Mesenchymal stem cell (in vitro differentiated cells and primary cell): Measurements from ENCODE around the gene EXOC6B.

Source experiments
- DNase-seq: peaks from one replicate; pipeline ENCODE4 v3.0.0-alpha.2; 2013
- H2AFZ ChIP-seq: one replicate; pipeline ENCODE4 v1.6.1; 2013; ENCODE audit warnings: low read depth, mild to moderate bottlenecking, control low read depth, inconsistent platforms, low read length, moderate library complexity
- H2AK5ac ChIP-seq: 2 replicates; pipeline ENCODE4 v1.6.1; 2013; ENCODE audit warnings: low read length, moderate library complexity, mild to moderate bottlenecking, inconsistent platforms; ENCODE audit not compliant: severe bottlenecking
- H2BK120ac ChIP-seq: one replicate; pipeline ENCODE4 v1.6.1; 2013; ENCODE audit warnings: low read depth, mild to moderate bottlenecking, inconsistent platforms, low read length, moderate library complexity
- H2BK12ac ChIP-seq, 2 experiments: one replicate each; pipeline ENCODE4 v1.6.1; 2013; ENCODE audit warnings: inconsistent platforms in 2 of 2, low read length in 2 of 2, mild to moderate bottlenecking in 2 of 2, moderate library complexity in 2 of 2, control low read depth in 1 of 2
- H2BK15ac ChIP-seq: one replicate; pipeline ENCODE4 v1.6.1; 2013; ENCODE audit warnings: mild to moderate bottlenecking, low read depth, inconsistent platforms; ENCODE audit not compliant: poor library complexity, severe bottlenecking
- H2BK5ac ChIP-seq: 2 replicates; pipeline ENCODE4 v1.6.1; 2013; ENCODE audit warnings: low read depth, mild to moderate bottlenecking, low read length, control low read depth, inconsistent platforms; ENCODE audit not compliant: poor library complexity, severe bottlenecking
- H3K14ac ChIP-seq, 2 experiments: one replicate each; pipeline ENCODE4 v1.6.1; 2013; ENCODE audit warnings: inconsistent platforms in 2 of 2, low read length in 2 of 2, control low read depth in 1 of 2, mild to moderate bottlenecking in 1 of 2, moderate library complexity in 1 of 2
- H3K18ac ChIP-seq, 2 experiments: one replicate each; pipeline ENCODE4 v1.6.1; 2013; ENCODE audit warnings: inconsistent platforms in 2 of 2, low read length in 2 of 2, control low read depth in 1 of 2, low read depth in 1 of 2, mild to moderate bottlenecking in 1 of 2
- H3K23ac ChIP-seq, 2 experiments: one replicate each; pipeline ENCODE4 v1.6.1; 2013; ENCODE audit warnings: inconsistent platforms in 2 of 2, low read length in 2 of 2, mild to moderate bottlenecking in 2 of 2, moderate library complexity in 2 of 2, control low read depth in 1 of 2
- H3K27ac ChIP-seq: 2 replicates; pipeline ENCODE4 v1.5.1; 2013; ENCODE audit warnings: mild to moderate bottlenecking, moderate library complexity, low read length, control low read depth, inconsistent platforms; ENCODE audit not compliant: poor library complexity, severe bottlenecking
- H3K27me3 ChIP-seq, 2 experiments: 2 replicates each; pipeline versions ENCODE4 v1.6.1 to v1.7.0; 2013; ENCODE audit warnings: low read length in 2 of 2, mild to moderate bottlenecking in 2 of 2, moderate library complexity in 2 of 2, control low read depth in 1 of 2, inconsistent platforms in 1 of 2; ENCODE audit not compliant: control insufficient read depth in 1 of 2, insufficient read depth in 1 of 2
- H3K36me3 ChIP-seq, 2 experiments: 2 replicates each; pipeline versions ENCODE4 v1.6.1 to v1.7.0; 2013; ENCODE audit warnings: low read length in 2 of 2, control low read depth in 1 of 2, inconsistent platforms in 1 of 2, low read depth in 1 of 2, mild to moderate bottlenecking in 1 of 2; ENCODE audit not compliant: insufficient read depth in 2 of 2, control insufficient read depth in 1 of 2
- H3K4ac ChIP-seq, 2 experiments: one replicate each; pipeline ENCODE4 v1.6.1; 2013; ENCODE audit warnings: inconsistent platforms in 2 of 2, low read length in 2 of 2, mild to moderate bottlenecking in 2 of 2, moderate library complexity in 2 of 2, control low read depth in 1 of 2, low read depth in 1 of 2
- H3K4me1 ChIP-seq: 2 replicates; pipeline ENCODE4 v1.6.1; 2013; ENCODE audit warnings: low read depth, low read length, control low read depth; ENCODE audit not compliant: control insufficient read depth, insufficient read depth
- H3K4me2 ChIP-seq: 2 replicates; pipeline ENCODE4 v1.6.1; 2013; ENCODE audit warnings: low read length, mild to moderate bottlenecking, inconsistent platforms; ENCODE audit not compliant: poor library complexity, severe bottlenecking
- H3K4me3 ChIP-seq, 2 experiments: 2 replicates each; pipeline versions ENCODE4 v1.5.1 to v1.7.0; 2013; ENCODE audit warnings: low read length in 2 of 2, mild to moderate bottlenecking in 2 of 2, control low read depth in 1 of 2, low read depth in 1 of 2; ENCODE audit not compliant: insufficient read depth in 1 of 2
- H3K79me1 ChIP-seq: replicated peaks from 2 replicates; pipeline ENCODE4 v1.6.1; 2013; ENCODE audit warnings: mild to moderate bottlenecking, control low read depth, low read length, inconsistent platforms; ENCODE audit not compliant: poor library complexity, severe bottlenecking
- H3K9ac ChIP-seq: 2 replicates; pipeline ENCODE4 v1.7.0; 2013; ENCODE audit warnings: mild to moderate bottlenecking, low read length, moderate library complexity
- H3K9me3 ChIP-seq: 2 replicates; pipeline ENCODE4 v1.7.0; 2013; ENCODE audit warnings: mild to moderate bottlenecking, low read length; ENCODE audit not compliant: control insufficient read depth
- H4K8ac ChIP-seq: one replicate; pipeline ENCODE4 v1.6.1; 2013; ENCODE audit warnings: inconsistent platforms, mild to moderate bottlenecking, low read length, moderate library complexity
- H4K91ac ChIP-seq: one replicate; pipeline ENCODE4 v1.6.1; 2013; ENCODE audit warnings: mild to moderate bottlenecking, low read length, inconsistent platforms
- WGBS: methylation state at CpG from one replicate; pipeline ENCODE4 v1.1.7; 2013; ENCODE audit warnings: mixed read lengths; 5-methylcytosine and 5-hydroxymethylcytosine counted together

The EXOC6B gene

DNA sequence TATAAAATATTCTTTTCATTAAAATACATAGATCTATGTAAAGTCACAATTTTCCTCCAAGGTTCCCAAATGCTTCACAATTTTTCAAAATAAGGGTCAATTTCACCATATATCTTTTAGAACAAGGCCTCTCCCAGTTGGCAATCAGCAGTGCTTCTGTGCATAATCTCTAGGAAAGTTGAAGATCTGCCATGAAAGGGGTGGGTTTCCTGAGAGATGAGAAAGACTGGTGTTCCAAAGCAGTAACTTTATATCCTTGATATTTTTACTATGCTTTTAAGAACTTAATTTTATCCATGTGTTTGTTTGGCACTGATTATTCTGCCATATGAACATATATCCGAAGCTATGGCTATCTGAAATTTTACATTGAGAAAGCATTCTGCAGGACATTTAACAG, 478.8 kb downstream of the EXOC6B start:
- Histone ChIP-seq H2AK5ac (no peak overlapping the region), H2BK120ac (no peak overlapping the region), H3K4me2 (no peak overlapping the region), H2BK12ac (no peak overlapping the region), H3K27ac (no peak overlapping the region), H4K91ac (no peak overlapping the region), H3K18ac (no peak overlapping the region), H2BK5ac (no peak overlapping the region), H2BK15ac (no peak overlapping the region), H3K23ac (no peak overlapping the region), H3K4ac (no peak overlapping the region), H2AFZ (no peak overlapping the region), H3K79me1 (no peaks in the 10 kb centered on the region), H3K14ac (no peak overlapping the region), H3K9me3 (peaks cover 5% of the 10 kb centered on the region), H3K36me3 (no peaks in the 10 kb centered on the region), H4K8ac (no peak overlapping the region), H3K9ac (no peak overlapping the region), H3K4me1 (no peaks in the 10 kb centered on the region), H3K27me3 (no peaks in the 10 kb centered on the region), H3K4me3 (no peak overlapping the region)
- DNase-seq = no peak
- 100% methylated on average over 1 of the region's 1 CpG for WGBS

DNA sequence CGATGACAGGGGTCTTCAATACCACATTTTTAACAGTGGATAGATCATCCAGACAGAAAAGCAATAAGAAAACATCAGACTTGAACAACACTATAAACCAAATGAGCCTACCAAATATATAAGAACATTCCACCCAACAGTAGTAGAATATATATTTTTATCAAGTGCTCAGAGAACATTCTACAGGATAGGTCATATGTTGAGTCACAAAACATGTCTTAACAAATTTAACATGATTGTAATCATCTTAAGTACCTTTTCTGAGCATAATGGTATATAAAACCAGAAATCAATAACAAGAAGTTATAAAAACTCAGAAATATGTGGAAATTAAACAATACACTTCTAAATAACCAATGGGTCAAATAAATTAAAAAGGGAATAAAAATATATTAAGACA, 484.2 kb downstream of the EXOC6B start:
- peaks cover 5% of the 10 kb centered on the region for H3K9me3 ChIP-seq
- no peak overlapping the region for H2BK5ac ChIP-seq
- no CpG with 5 or more reads among the region's 1 CpG for WGBS
- H2BK15ac ChIP-seq = no peak overlapping the region
- no peak overlapping the region for H3K4me2 ChIP-seq
- H3K14ac ChIP-seq = no peak overlapping the region
- DNase-seq = no peak
- H3K23ac ChIP-seq = no peak overlapping the region
- no peak overlapping the region for H3K4me3 ChIP-seq
- H2BK120ac ChIP-seq = no peak overlapping the region
- H2AFZ ChIP-seq = no peak overlapping the region
- H3K4me1 ChIP-seq = no peaks in the 10 kb centered on the region
- H3K4ac ChIP-seq = no peak overlapping the region
- no peak overlapping the region for H4K91ac ChIP-seq
- H3K27me3 ChIP-seq = no peaks in the 10 kb centered on the region
- H3K79me1 ChIP-seq = peaks cover 2% of the 10 kb centered on the region
- H3K36me3 ChIP-seq = no peaks in the 10 kb centered on the region
- no peak overlapping the region for H3K27ac ChIP-seq
- no peak overlapping the region for H4K8ac ChIP-seq
- H3K18ac ChIP-seq = no peak overlapping the region
- H2BK12ac ChIP-seq = no peak overlapping the region
- H2AK5ac ChIP-seq = no peak overlapping the region
- no peak overlapping the region for H3K9ac ChIP-seq

DNA sequence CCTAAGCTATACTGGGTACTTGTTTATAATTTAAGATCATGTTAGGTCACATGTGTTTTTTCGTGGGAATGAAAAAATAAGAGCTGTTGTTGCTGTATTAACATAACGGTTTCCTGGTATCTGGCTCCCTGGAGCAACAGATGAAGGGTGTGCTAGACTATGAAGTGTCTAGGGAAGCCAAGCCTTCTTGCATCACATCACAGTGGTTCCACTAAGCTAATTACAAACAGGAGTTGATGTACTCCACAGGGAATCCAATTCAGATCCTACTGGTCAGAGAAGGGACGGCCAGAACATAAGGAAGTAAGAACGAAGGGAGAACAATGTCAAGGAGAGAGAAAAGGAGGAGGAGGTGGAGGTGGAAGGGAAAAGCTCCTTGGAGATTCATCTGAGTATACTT, 485.2 kb downstream of the EXOC6B start:
- Histone ChIP-seq H3K18ac (no peak overlapping the region), H4K8ac (no peak overlapping the region), H2BK120ac (no peak overlapping the region), H3K27me3 (no peaks in the 10 kb centered on the region), H3K9me3 (peaks cover 5% of the 10 kb centered on the region), H3K23ac (no peak overlapping the region), H3K4me1 (no peaks in the 10 kb centered on the region), H4K91ac (no peak overlapping the region), H3K9ac (no peak overlapping the region), H3K14ac (no peak overlapping the region), H3K4me3 (no peak overlapping the region), H3K4me2 (no peak overlapping the region), H2BK15ac (no peak overlapping the region), H2BK5ac (no peak overlapping the region), H3K4ac (no peak overlapping the region), H3K79me1 (peaks cover 2% of the 10 kb centered on the region), H3K27ac (no peak overlapping the region), H2BK12ac (no peak overlapping the region), H2AK5ac (no peak overlapping the region), H3K36me3 (no peaks in the 10 kb centered on the region), H2AFZ (no peak overlapping the region)
- DNase-seq = no peak
- 88% methylated on average over 4 of the region's 4 CpGs for WGBS

DNA sequence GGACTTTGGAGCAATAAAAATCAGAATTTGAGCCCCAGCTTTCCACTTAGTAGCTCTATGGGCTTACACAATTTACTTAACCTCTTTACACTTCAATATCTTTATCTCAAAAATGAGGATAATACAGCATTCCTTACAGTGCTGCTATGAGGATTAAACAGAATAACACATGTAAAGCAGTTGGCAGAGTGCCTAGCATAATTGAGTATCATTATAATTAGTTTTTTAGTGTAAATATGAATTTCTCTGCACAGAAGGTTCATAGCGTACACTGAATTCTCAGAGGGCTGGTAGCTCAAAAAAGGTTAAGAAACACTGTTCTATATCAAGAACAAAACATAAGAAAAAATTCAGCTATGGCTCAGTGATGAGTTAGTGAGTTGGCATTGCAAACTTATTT, 487.8 kb downstream of the EXOC6B start:
- no peak overlapping the region for H3K18ac ChIP-seq
- no peak overlapping the region for H4K91ac ChIP-seq
- WGBS = 86% methylated on average over 1 of the region's 1 CpG
- peaks cover 2% of the 10 kb centered on the region for H3K79me1 ChIP-seq
- H3K27ac ChIP-seq = no peak overlapping the region
- no peak overlapping the region for H3K14ac ChIP-seq
- no peaks in the 10 kb centered on the region for H3K9me3 ChIP-seq
- no peak overlapping the region for H2AFZ ChIP-seq
- no peak for DNase-seq
- H2AK5ac ChIP-seq = no peak overlapping the region
- no peaks in the 10 kb centered on the region for H3K4me1 ChIP-seq
- no peak overlapping the region for H2BK5ac ChIP-seq
- no peak overlapping the region for H3K4me3 ChIP-seq
- no peak overlapping the region for H2BK12ac ChIP-seq
- H3K23ac ChIP-seq = no peak overlapping the region
- H2BK15ac ChIP-seq = no peak overlapping the region
- H4K8ac ChIP-seq = no peak overlapping the region
- no peak overlapping the region for H3K9ac ChIP-seq
- H3K4me2 ChIP-seq = no peak overlapping the region
- peaks cover 0 to 4% of the 10 kb centered on the region in 2 experiments for H3K36me3 ChIP-seq
- H3K4ac ChIP-seq = no peak overlapping the region
- no peaks in the 10 kb centered on the region for H3K27me3 ChIP-seq
- H2BK120ac ChIP-seq = no peak overlapping the region
